ENCODE results near the gene FAM135A.

FAM135A gene

DNA sequence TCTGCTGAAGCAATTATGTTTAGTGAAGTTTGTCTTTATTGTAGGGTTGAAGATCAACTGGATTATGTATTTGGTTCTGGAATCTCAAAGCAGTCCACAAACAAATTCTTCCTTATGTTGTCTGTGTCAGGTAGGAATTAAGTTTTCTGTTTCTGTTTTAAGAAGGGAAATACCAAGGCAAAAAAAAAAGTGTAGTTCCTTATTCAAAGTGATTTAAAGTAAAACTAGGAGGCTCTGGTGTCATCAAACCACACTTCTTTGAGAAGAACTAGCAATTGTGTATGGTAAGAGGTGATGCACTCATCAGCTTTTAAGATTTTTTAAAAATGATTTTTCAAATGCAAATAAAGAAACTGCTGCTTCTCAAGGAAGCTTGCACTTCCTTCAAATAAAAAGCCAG lies 1.9 kb downstream of the FAM135A start (continued):
- TF ChIP-seq ZNF555 (tag by site-specific recombination; conservative IDR thresholded peaks at IDR 0.05) = no peak

- POLR2A ChIA-PET = interaction anchor here (1.0 to 1.3 kb wide), 2 partner anchors 8 to 269 kb away, joined by 3 read pairs; no protein-coding TSS in a partner anchor
- no peak for TF ChIP-seq ZNF549 (tag by site-specific recombination; IDR thresholded peaks at IDR 0.05)
- no peak for TF ChIP-seq ZEB2 (tag by site-specific recombination; IDR thresholded peaks at IDR 0.05)
- no peak for TF ChIP-seq ZNF610 (tag by site-specific recombination; IDR thresholded peaks at IDR 0.05; ENCODE audit: borderline replicate concordance)
- no peak for TF ChIP-seq ZSCAN16 (tag by site-specific recombination; IDR thresholded peaks at IDR 0.05)
- TF ChIP-seq ZBTB8A (tag by site-specific recombination; IDR thresholded peaks at IDR 0.05) = no peak
- TF ChIP-seq, protein P1, sequence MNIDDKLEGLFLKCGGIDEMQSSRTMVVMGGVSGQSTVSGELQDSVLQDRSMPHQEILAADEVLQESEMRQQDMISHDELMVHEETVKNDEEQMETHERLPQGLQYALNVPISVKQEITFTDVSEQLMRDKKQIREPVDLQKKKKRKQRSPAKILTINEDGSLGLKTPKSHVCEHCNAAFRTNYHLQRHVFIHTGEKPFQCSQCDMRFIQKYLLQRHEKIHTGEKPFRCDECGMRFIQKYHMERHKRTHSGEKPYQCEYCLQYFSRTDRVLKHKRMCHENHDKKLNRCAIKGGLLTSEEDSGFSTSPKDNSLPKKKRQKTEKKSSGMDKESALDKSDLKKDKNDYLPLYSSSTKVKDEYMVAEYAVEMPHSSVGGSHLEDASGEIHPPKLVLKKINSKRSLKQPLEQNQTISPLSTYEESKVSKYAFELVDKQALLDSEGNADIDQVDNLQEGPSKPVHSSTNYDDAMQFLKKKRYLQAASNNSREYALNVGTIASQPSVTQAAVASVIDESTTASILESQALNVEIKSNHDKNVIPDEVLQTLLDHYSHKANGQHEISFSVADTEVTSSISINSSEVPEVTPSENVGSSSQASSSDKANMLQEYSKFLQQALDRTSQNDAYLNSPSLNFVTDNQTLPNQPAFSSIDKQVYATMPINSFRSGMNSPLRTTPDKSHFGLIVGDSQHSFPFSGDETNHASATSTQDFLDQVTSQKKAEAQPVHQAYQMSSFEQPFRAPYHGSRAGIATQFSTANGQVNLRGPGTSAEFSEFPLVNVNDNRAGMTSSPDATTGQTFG (tag by site-specific recombination; IDR thresholded peaks at IDR 0.05; ENCODE audit: borderline replicate concordance) = no peak
- no peak for TF ChIP-seq ZNF658 (tag by site-specific recombination; IDR thresholded peaks at IDR 0.05)
- no peak for TF ChIP-seq ZNF777 (tag by site-specific recombination; IDR thresholded peaks at IDR 0.05; ENCODE audit: borderline replicate concordance)
- TF ChIP-seq ZNF132 (tag by site-specific recombination; IDR thresholded peaks at IDR 0.05; ENCODE audit: borderline replicate concordance) = no peak
- TF ChIP-seq ZNF561 (tag by site-specific recombination; IDR thresholded peaks at IDR 0.05; ENCODE audit: borderline replicate concordance) = no peak
- TF ChIP-seq ZBTB11 (tag by site-specific recombination; conservative IDR thresholded peaks at IDR 0.05; ENCODE audit: low read depth) = no peak
- no peak for TF ChIP-seq ZNF529 (tag by site-specific recombination; IDR thresholded peaks at IDR 0.05; ENCODE audit: insufficient replicate concordance)
- TF ChIP-seq, protein P2, sequence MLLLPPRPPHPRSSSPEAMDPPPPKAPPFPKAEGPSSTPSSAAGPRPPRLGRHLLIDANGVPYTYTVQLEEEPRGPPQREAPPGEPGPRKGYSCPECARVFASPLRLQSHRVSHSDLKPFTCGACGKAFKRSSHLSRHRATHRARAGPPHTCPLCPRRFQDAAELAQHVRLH (tag by site-specific recombination; IDR thresholded peaks at IDR 0.05) = no peak
- TF ChIP-seq ZNF596 (tag by site-specific recombination; IDR thresholded peaks at IDR 0.05) = no peak
- TF ChIP-seq ZNF324 (tag by site-specific recombination; IDR thresholded peaks at IDR 0.05) = no peak
- H3K4me1 ChIP-seq (ENCODE audit: control insufficient read depth, insufficient read depth, low read length) = peaks cover 6% of the 10 kb centered on the region; the same call in 1 of the 2 replicates
- peaks cover 7 to 36% of the 10 kb centered on the region in 2 experiments; a peak in 2 of 3 replicates for H3K36me3 ChIP-seq (ENCODE audit: control insufficient read depth in 2 of 2, insufficient read depth in 1 of 2, low read length in 2 of 2)
- CTCF ChIA-PET = interaction anchor here (0.7 to 6.0 kb wide), 4 partner anchors 46 to 468 kb away, joined by 3 to 43 read pairs (median 4); no protein-coding TSS in a partner anchor
- H3K4me3 ChIP-seq (ENCODE audit: low read depth, low read length) = no peak overlapping the region
- H3K9me3 ChIP-seq (ENCODE audit: control insufficient read depth, insufficient read depth, low read depth, low read length) = no peaks in the 10 kb centered on the region
- H3K27ac ChIP-seq (ENCODE audit: extremely low read depth, low read depth, low read length) = no peak overlapping the region
Measured at GRCh38 chr6:70415660-70416059, 2.4 kb downstream of the FAM135A start.

- Histone ChIP-seq H3K27ac (ENCODE audit: extremely low read depth, low read depth, low read length) (no peak overlapping the region), H3K36me3 (ENCODE audit: control insufficient read depth in 2 of 2, insufficient read depth in 1 of 2, low read length in 2 of 2) (peaks cover 7 to 48% of the 10 kb centered on the region in 2 experiments; a peak in 2 of 3 replicates), H3K4me3 (ENCODE audit: low read depth, low read length) (no peak overlapping the region), H3K9me3 (ENCODE audit: control insufficient read depth, insufficient read depth, low read depth, low read length) (no peaks in the 10 kb centered on the region), H3K4me1 (ENCODE audit: control insufficient read depth, insufficient read depth, low read length) (no peaks in the 10 kb centered on the region)
- CTCF ChIA-PET = interaction anchor here (1.1 kb wide), 1 partner anchor 266 kb away, joined by 3 read pairs; no protein-coding TSS in a partner anchor
- POLR2A ChIA-PET = interaction anchor here (1.7 kb wide), 1 partner anchor 9 kb away, joined by 10 read pairs; the partner anchor contains the start of gene FAM135A
- no peak for TF ChIP-seq ZNF280D (tag by site-specific recombination; IDR thresholded peaks at IDR 0.05)
Measured at GRCh38 chr6:70421509-70421908, 8.2 kb downstream of the FAM135A start.

Data from HEK293 (cell line).